ENCODE data around the gene FOS. TPM values are rescaled to one million over a fixed set of nuclear protein-coding genes. Genes with fewer than 3 reads are reported as not detected.

The FOS gene
- total RNA-seq, 2 donors from 2014 or later = 39.1 to 41.7 TPM

DNA sequence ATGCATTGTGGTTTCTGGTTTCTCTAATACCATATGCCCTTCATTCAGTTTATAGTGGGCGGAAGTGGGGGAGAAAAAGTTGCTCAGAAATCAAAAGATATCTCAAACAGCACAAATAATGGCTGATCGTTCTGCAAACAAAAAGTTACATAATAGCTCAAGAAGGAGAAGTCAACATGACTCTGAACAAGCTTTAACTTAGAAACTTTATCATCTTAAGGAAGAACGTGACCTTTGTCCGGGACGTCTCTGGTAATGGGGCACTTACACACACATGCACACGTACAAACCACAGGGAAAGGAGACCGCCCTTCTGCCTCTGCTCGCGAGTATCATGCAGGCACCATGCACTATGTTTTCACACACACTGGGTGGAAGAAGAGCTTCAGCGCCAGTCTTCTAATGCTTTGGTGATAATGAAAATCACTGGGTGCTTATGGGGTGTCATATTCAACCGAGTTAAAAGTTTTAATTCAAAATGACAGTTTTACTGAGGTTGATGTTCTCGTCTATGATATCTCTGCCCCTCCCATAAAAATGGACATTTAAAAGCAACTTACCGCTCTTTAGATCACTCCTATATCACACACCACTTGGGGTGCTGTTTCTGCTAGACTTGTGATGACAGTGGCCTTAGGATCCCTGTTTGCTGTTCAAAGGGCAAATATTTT is 4.7 kb downstream of the FOS start:
- DNase-seq = no peak
- ATAC-seq (replicated peaks in 1 of 2) = no peak

DNA sequence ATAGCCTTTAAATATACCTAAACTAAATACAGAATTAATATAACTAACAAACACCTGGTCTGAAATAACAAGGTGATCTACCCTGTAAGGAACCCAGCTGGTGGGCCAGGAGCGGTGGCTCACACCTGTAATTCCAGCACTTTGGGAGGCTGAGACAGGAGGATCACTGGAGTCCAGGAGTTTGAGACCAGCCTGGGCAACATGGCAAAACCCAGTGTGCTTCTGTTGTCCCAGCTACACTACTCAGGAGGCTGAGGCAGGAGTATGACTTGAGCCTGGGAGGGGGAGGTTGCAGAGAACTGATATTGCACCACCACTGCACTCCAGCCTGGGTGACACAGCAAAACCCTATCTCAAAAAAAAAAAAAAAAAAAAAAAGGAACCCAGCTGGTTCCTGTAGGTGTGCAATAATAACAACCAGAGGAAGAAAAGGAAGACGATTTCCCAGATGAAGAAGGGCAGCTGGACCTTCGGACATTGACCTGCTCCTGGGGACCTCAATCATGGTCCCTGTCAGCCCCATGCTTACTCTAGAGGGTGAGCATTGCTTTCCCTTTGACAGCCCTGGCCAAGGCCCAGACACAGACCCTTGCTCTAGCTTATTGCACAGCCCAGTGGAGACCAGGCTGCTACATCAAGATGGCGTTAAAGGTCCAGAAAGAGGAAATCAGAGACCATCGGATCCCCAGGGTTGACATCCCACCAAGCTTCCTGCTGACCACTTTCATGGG is 5.4 kb downstream of the FOS start:
- DNase-seq = no peak
- peaks cover 10 to 13% of the 10 kb centered on the region in 2 donors for H3K36me3 Mint-ChIP-seq (ENCODE audit: insufficient read depth in 2 of 2)
- no peak overlapping the region for H3K4me3 Mint-ChIP-seq
- H3K27ac Mint-ChIP-seq = no peak overlapping the region
- H3K27me3 Mint-ChIP-seq (ENCODE audit: low read depth) = peaks cover 34% of the 10 kb centered on the region
- no peaks in the 10 kb centered on the region for H3K9me3 Mint-ChIP-seq
- H3K4me1 Mint-ChIP-seq (ENCODE audit: low read depth) = peaks cover 34% of the 10 kb centered on the region
- peak; percentile 26 to 36 for ATAC-seq (replicated peaks in 1 of 2)

More for the DNA sequence above, 4.7 kb downstream of the FOS start:
- Mint-ChIP-seq H3K27ac (no peak overlapping the region), H3K4me3 (no peak overlapping the region), H3K4me1 (ENCODE audit: low read depth) (peaks cover 34% of the 10 kb centered on the region), H3K27me3 (ENCODE audit: low read depth) (peaks cover 32% of the 10 kb centered on the region), H3K9me3 (no peaks in the 10 kb centered on the region), H3K36me3 (ENCODE audit: insufficient read depth in 2 of 2) (peaks cover 10 to 13% of the 10 kb centered on the region in 2 donors)

DNA sequence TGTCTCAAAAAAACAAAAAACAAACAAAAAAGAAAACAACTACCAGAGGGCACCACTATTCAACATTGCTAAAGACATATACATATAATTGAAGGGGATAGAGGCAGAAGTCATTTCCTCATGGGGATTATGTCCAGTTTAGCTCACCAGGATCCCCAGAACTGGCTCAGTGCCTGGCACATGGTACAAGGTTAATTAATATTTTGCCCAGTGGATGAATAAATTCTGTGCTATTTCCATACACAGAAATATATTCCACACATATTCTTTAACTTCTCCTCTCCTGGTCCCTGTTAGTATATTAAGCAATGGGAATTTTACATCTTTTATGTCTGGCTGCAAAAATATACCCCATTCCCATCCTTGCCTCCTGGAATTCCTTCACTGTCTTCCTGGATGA is 6.7 kb downstream of the FOS start:
- ATAC-seq (replicated peaks in 1 of 2) (no peak), DNase-seq (no peak)
- Mint-ChIP-seq H3K27me3 (ENCODE audit: low read depth) (peaks cover 47% of the 10 kb centered on the region), H3K36me3 (ENCODE audit: insufficient read depth in 2 of 2) (peaks cover 8 to 12% of the 10 kb centered on the region in 2 donors), H3K4me3 (no peak overlapping the region), H3K9me3 (no peaks in the 10 kb centered on the region), H3K4me1 (ENCODE audit: low read depth) (peaks cover 21% of the 10 kb centered on the region), H3K27ac (no peak overlapping the region)

DNA sequence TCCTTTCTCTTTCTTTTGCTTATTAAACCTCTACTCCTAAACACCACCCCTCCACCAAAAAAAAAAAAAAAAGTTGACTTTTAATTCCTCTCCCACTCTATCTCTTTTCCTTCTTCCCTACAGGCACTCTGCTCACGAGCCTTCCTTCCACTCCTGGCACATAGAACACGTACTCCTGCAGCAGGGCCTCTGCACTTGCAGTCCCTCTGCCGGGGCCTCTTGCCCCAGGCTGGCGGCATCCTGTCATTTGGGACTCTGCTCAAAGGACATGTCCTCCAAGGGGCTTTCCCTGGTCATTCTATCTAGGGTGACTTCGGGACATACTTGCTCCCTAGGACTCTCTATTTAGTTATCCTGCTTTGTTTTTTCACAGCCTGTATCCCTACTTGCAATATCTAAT is 7.7 kb downstream of the FOS start:
- no peak for DNase-seq
- ATAC-seq (replicated peaks in 1 of 2) = no peak
- no peaks in the 10 kb centered on the region for H3K9me3 Mint-ChIP-seq
- peaks cover 48% of the 10 kb centered on the region for H3K27me3 Mint-ChIP-seq (ENCODE audit: low read depth)
- peaks cover 12% of the 10 kb centered on the region for H3K4me1 Mint-ChIP-seq (ENCODE audit: low read depth)
- H3K36me3 Mint-ChIP-seq (ENCODE audit: insufficient read depth in 2 of 2) = peaks cover 3 to 4% of the 10 kb centered on the region in 2 donors
- H3K27ac Mint-ChIP-seq = no peak overlapping the region
- H3K4me3 Mint-ChIP-seq = no peak overlapping the region

DNA sequence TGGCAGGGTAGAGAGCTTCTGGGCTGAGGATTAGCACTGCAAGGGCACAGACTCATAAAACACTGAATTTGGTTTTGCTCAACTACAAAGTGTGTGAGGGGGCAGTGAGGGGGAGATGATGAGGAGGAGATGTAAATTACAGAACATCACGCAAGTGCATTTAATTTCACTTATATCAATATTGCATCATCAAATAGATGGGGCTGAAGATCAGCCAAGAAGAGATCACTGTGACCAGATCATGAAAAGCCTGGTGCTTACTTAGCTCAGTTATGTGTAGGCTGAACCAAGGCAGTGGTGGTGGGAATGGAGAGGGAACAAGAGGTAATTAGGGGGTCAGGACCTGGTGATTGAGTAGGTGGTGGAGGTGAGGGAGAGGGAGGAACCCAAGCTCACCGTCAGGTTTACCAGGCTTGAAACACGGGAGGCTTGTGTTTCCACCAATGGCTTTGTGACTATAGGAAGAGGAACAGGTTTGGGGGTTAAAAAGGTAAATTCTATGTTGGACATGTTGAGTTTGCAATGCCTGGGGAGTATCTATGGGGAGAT is 11.3 kb downstream of the FOS start:
- Mint-ChIP-seq H3K4me1 (ENCODE audit: low read depth) (peaks cover 9% of the 10 kb centered on the region), H3K27me3 (ENCODE audit: low read depth) (peaks cover 40% of the 10 kb centered on the region), H3K9me3 (no peaks in the 10 kb centered on the region), H3K36me3 (ENCODE audit: insufficient read depth in 2 of 2) (no peaks in the 10 kb centered on the region), H3K27ac (no peak overlapping the region), H3K4me3 (no peak overlapping the region)
- ATAC-seq (replicated peaks in 1 of 2) = no peak
- DNase-seq = no peak

DNA sequence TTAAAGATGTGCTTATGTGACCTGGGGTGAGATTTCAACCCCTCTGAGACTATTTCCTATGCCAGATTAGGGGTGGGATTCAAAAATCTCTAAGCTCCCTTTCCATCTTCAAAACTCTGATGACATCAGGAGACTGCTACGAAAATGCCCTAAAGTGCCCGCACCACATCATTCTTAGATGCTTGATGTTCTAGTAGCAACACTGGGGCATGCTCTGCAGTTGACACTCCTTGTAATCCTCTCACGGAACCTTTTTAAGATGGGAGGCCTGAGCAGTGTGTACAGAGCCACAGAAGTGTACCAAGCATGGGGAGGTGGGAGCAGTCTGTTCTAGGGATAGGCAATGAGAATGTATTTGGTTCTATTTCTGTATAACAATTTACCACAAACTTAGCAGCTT is 12.2 kb downstream of the FOS start:
- Mint-ChIP-seq H3K4me1 (ENCODE audit: low read depth) (peaks cover 14% of the 10 kb centered on the region), H3K9me3 (no peaks in the 10 kb centered on the region), H3K4me3 (no peak overlapping the region), H3K27me3 (ENCODE audit: low read depth) (peaks cover 31% of the 10 kb centered on the region), H3K27ac (no peak overlapping the region), H3K36me3 (ENCODE audit: insufficient read depth in 2 of 2) (no peaks in the 10 kb centered on the region)
- ATAC-seq (replicated peaks in 1 of 2) (no peak), DNase-seq (no peak)

DNA sequence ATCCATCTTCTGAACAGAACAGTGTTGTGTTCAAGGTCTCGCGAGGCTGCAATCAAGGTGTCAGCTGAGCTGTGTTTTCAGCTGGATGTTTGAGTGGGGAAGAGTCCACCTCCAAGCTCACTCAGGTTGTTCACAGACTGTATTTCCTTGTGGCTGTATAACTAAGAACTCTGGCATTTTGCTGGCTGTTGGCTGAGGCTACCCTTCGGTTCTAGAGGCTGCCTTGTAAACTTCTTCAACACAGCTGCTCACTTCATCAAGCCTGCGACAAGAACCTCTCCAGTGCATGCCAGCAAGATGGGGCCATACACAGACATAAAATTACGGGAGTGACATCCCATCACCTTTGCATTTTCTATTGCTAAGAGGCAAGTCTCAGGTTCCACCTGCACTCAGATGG is 12.7 kb downstream of the FOS start:
- DNase-seq = no peak
- no peak overlapping the region for H3K27ac Mint-ChIP-seq
- H3K36me3 Mint-ChIP-seq (ENCODE audit: insufficient read depth in 2 of 2) = no peaks in the 10 kb centered on the region
- peaks cover 19% of the 10 kb centered on the region for H3K4me1 Mint-ChIP-seq (ENCODE audit: low read depth)
- peaks cover 31% of the 10 kb centered on the region for H3K27me3 Mint-ChIP-seq (ENCODE audit: low read depth)
- no peak for ATAC-seq (replicated peaks in 1 of 2)
- H3K9me3 Mint-ChIP-seq = no peaks in the 10 kb centered on the region
- no peak overlapping the region for H3K4me3 Mint-ChIP-seq

DNA sequence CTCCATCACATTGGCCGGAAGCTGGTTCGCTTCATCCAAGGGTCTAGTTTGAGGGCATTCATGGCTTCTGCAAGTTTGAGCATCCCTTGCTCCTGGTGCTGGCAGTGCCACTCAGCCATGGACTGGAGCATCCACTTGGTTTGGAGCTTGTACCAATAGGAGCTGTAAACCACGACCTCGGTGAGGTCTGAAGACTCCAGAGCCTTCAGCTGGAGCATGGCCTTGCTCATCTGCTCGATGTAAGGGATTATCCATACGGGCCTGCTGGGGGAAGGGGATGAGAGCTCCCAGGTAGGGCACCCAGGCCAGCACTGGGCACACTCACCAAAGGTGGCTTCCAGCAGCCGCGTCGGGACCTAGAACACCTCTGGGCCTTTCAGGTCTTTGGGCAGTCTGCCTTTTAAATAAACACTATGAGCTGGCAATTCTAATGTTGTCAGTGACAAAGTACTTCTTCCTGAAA is 13.5 kb downstream of the FOS start:
- ATAC-seq (replicated peaks in 1 of 2) = no peak
- Mint-ChIP-seq H3K9me3 (no peaks in the 10 kb centered on the region), H3K36me3 (ENCODE audit: insufficient read depth in 2 of 2) (no peaks in the 10 kb centered on the region), H3K4me3 (no peak overlapping the region), H3K27ac (no peak overlapping the region), H3K4me1 (ENCODE audit: low read depth) (peaks cover 22% of the 10 kb centered on the region), H3K27me3 (ENCODE audit: low read depth) (peaks cover 27% of the 10 kb centered on the region)
- no peak for DNase-seq

DNA sequence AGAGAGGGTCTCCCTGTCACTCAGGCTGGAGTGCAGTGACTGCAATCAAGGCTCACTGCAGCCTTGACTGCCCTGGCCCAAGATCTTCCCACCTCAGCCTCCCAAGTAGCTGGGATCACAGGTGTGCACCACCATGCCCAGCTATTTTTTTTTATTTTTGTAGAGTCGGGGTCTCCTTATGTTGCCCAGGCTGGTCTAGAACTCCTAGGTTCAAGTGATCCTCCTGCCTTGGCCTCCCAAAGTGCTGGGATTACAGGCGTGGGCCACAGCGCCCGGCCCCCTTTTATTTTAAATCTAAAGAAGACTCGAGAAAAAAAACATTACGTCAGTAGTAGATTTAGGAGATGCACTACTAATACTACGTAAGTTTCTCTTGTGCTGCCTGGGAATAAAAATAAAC is 14.3 kb downstream of the FOS start:
- Mint-ChIP-seq H3K4me1 (ENCODE audit: low read depth) (peaks cover 22% of the 10 kb centered on the region), H3K27ac (no peak overlapping the region), H3K9me3 (no peaks in the 10 kb centered on the region), H3K4me3 (peak overlapping the region in 1 of 2 donors; percentile 80), H3K36me3 (ENCODE audit: insufficient read depth in 2 of 2) (no peaks in the 10 kb centered on the region), H3K27me3 (ENCODE audit: low read depth) (peaks cover 19% of the 10 kb centered on the region)
- DNase-seq = no peak
- ATAC-seq (replicated peaks in 1 of 2) = no peak

DNA sequence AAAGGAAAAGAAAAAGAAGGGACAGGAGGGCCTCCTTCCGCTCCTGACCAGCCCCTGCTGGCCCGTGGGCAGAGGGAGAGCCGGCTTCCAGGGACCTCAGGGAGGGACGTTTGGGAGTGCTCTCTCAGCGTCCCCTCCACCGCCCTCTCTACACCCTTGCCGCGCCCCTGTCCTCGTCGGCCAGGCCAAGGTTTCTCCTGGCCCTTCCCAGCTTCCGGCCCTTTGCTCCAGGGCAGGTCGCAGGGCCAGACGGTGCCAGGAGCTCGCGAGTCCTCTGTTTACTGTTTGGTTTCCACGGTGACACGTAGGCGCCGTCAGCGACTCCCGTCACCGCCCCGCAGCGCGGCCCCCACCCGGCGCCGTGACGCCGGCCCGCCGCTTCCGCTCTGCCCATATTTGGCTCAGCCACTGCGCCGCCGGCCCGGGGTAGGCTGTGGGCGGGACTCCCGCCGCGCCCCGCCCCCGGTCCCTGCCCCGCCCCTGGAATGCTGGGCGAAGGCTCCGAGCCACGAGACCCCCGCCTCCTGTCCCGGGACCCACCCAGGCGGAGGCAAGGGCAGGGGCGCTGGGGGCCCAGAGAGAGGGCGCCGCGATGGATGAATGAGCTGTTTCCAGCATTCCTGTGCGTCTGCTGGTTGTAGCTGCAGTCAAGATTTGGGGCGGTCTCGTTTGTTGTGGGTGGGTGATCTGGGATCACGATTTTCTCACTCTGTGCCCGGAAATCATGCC is 15.5 kb downstream of the FOS start:
- Mint-ChIP-seq H3K27me3 (ENCODE audit: low read depth) (peaks cover 14% of the 10 kb centered on the region), H3K4me3 (peak overlapping the region; percentile 80 to 94), H3K27ac (no peak overlapping the region), H3K9me3 (no peaks in the 10 kb centered on the region), H3K36me3 (ENCODE audit: insufficient read depth in 2 of 2) (no peaks in the 10 kb centered on the region), H3K4me1 (ENCODE audit: low read depth) (peaks cover 22% of the 10 kb centered on the region)
- ATAC-seq (replicated peaks in 1 of 2) (peak; percentile 97), DNase-seq (peak; percentile 93 to 95)

DNA sequence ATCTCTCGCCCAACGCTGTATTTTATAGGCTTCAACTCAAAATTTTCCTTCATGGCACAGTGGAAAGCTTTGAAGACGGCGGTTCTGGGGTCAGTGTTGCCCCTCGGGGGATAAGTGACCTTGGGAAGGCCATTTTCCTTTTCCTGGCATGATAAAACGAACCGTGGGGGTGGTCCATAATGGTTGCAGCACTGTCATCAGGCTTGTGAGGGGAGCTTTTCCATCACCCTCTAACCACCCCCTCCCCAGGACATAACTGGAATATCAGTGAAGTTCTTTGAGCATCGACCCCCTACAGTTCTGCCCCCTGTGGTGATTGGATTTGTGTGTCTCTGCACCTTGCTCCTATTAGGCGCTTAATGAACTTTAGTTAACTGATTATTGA is 16.0 kb downstream of the FOS start:
- no peak for ATAC-seq (replicated peaks in 1 of 2)

DNA sequence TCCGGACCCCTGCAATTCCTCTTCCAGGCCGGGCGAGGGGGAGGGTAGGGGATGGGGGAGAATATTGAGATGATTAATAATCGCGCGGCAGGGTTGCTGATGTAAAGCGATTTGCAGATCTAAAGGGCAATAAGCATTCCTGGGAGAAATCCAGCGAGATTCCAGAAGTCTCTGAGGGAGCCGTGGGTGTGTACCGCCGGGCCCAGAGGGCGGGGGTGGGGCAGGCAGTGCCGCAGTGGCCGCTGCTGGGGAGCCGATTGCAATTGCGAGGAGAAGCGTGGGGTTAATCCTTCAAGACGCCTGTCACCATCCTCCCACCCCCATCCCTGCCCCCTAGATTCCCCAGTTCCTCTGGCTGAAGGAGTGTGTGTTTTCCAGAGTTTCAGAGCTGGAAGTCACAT is 16.4 kb downstream of the FOS start:
- no peak overlapping the region for H3K27ac Mint-ChIP-seq
- no peaks in the 10 kb centered on the region for H3K9me3 Mint-ChIP-seq
- DNase-seq (peak; percentile 25 to 27), ATAC-seq (replicated peaks in 1 of 2) (no peak)
- peaks cover 4% of the 10 kb centered on the region for H3K27me3 Mint-ChIP-seq (ENCODE audit: low read depth)
- H3K4me1 Mint-ChIP-seq (ENCODE audit: low read depth) = peaks cover 22% of the 10 kb centered on the region
- no peaks in the 10 kb centered on the region for H3K36me3 Mint-ChIP-seq (ENCODE audit: insufficient read depth in 2 of 2)
- peak overlapping the region; percentile 80 to 94 for H3K4me3 Mint-ChIP-seq

More for the DNA sequence above, 16.0 kb downstream of the FOS start:
- DNase-seq = no peak
- no peaks in the 10 kb centered on the region for H3K36me3 Mint-ChIP-seq (ENCODE audit: insufficient read depth in 2 of 2)
- H3K4me3 Mint-ChIP-seq = peak overlapping the region; percentile 80 to 94
- peaks cover 8% of the 10 kb centered on the region for H3K27me3 Mint-ChIP-seq (ENCODE audit: low read depth)
- no peak overlapping the region for H3K27ac Mint-ChIP-seq
- no peaks in the 10 kb centered on the region for H3K9me3 Mint-ChIP-seq
- H3K4me1 Mint-ChIP-seq (ENCODE audit: low read depth) = peaks cover 22% of the 10 kb centered on the region

All from activated T-cell treated with anti-CD3 and anti-CD28 coated beads, Interleukin-2, amount 50 U/mL, for 72 hours (primary cell).